Measurements from ENCODE around the gene PRKCD. TPM values are rescaled to one million over a fixed set of nuclear protein-coding genes. Genes with fewer than 3 reads are reported as not detected.

The PRKCD gene
- total and polyA plus RNA-seq, 9 of the 15 experiments (the other 6 are each of a cell fraction or from before 2014, with no cell fraction given) = 2.5 to 19.5 (median 6.1) TPM

DNA sequence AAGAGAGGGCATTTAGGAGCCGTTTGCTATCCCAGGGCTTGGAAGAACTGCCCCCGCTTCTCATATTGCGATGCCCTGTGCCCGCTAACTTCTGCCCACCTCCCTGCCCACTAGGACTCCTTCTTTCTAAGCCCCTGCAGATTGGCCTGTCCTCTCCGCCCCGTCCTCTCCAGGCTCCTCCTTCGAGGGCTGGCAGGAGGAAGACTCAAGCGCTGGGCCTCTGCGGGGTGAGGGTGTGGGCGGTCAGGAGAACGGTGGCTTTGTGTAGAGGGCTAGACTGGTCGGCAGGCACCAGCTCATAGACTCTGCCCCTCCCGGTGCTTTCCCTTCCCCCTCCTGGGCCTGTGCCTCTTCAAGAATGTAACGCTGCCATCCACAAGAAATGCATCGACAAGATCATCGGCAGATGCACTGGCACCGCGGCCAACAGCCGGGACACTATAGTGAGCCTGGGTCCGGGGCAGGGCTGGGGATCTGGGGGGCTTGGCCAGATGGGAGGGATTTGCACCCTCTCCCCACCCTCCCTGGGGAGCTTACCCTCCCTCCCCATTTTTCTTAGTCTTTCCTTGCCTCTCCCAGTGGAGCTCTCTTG is 21.9 kb downstream of the PRKCD start:
- no peak overlapping the region for H3K4me3 ChIP-seq
- WGBS (ENCODE audit: insufficient coverage, low coverage, missing lambda C conversion rate) = 80% methylated on average over 9 of the region's 20 CpGs
- no peaks in the 10 kb centered on the region for H3K27me3 ChIP-seq (ENCODE audit: control insufficient read depth in 2 of 2, insufficient read depth in 2 of 2, low read length in 2 of 2)
- no peaks in the 10 kb centered on the region; the same call in 1 of the 2 replicates for H4K20me1 ChIP-seq (replicated peaks; ENCODE audit: control insufficient read depth, insufficient read depth, low read length)
- H3K36me3 ChIP-seq (ENCODE audit: control insufficient read depth, insufficient read depth, low read length) = peaks cover 13% of the 10 kb centered on the region; the same call in 1 of the 3 replicates
- BruUV-seq (replicated peaks) = no TSS peak
- TF ChIP-seq FOXP1 (CRISPR knock-in tag; IDR thresholded peaks at IDR 0.05) (no peak), EP300 (IDR thresholded peaks at IDR 0.05; ENCODE audit: low read length) (no peak), PRPF4 (IDR thresholded peaks at IDR 0.05; ENCODE audit: insufficient read depth, low read depth, low read length, poor library complexity, severe bottlenecking) (no peak)
- TF ChIP-seq, protein P1, sequence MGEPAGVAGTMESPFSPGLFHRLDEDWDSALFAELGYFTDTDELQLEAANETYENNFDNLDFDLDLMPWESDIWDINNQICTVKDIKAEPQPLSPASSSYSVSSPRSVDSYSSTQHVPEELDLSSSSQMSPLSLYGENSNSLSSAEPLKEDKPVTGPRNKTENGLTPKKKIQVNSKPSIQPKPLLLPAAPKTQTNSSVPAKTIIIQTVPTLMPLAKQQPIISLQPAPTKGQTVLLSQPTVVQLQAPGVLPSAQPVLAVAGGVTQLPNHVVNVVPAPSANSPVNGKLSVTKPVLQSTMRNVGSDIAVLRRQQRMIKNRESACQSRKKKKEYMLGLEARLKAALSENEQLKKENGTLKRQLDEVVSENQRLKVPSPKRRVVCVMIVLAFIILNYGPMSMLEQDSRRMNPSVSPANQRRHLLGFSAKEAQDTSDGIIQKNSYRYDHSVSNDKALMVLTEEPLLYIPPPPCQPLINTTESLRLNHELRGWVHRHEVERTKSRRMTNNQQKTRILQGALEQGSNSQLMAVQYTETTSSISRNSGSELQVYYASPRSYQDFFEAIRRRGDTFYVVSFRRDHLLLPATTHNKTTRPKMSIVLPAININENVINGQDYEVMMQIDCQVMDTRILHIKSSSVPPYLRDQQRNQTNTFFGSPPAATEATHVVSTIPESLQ (CRISPR knock-in tag; IDR thresholded peaks at IDR 0.05) = no peak
- H3K9ac ChIP-seq (ENCODE audit: insufficient read depth in 1 of 2, low read depth in 2 of 2, low read length in 2 of 2) = no peak overlapping the region
- H2AFZ ChIP-seq (ENCODE audit: low read depth, low read length) = no peak overlapping the region
- no peaks in the 10 kb centered on the region for H3K79me2 ChIP-seq (ENCODE audit: control insufficient read depth, insufficient read depth, low read length)
- FAIRE-seq = no peak
- no peaks in the 10 kb centered on the region for H3K9me3 ChIP-seq (replicated peaks; ENCODE audit: control insufficient read depth, insufficient read depth, low read depth, low read length)
- H3K9me1 ChIP-seq (ENCODE audit: control insufficient read depth, insufficient read depth, low read length) = no peaks in the 10 kb centered on the region
- ChIA-PET POLR2A (no interaction called here), CTCF (ENCODE audit: low intra/inter-chr PET ratio) (no interaction called here)
- intact Hi-C loops (cut with micrococcal nuclease) = no loop called here
- ATAC-seq = no peak
- H3K4me1 ChIP-seq (replicated peaks in 1 of 2; ENCODE audit: control insufficient read depth in 2 of 2, insufficient read depth in 2 of 2, low read length in 2 of 2) = no peaks in the 10 kb centered on the region; a peak in 1 of 5 replicates
- in situ Hi-C loops (cut with MboI) = no loop called here
- no peak for DNase-seq (ENCODE audit: extremely low read depth in 1 of 4, low spot score in 3 of 4)
- no peak overlapping the region for H3K27ac ChIP-seq (ENCODE audit: extremely low read depth, low read depth, low read length)
- no peak overlapping the region for H3K4me2 ChIP-seq (ENCODE audit: insufficient read depth, low read length)
